ENCODE data around the gene MS4A6A.

The MS4A6A gene

GRCh38 chr11:60127311-60127811 is 55.5 kb downstream of the MS4A6A start:
- no peak for DNase-seq

- no peak for DNase-seq
Measured at GRCh38 chr11:60125956-60126585, 56.8 kb downstream of the MS4A6A start.

DNA sequence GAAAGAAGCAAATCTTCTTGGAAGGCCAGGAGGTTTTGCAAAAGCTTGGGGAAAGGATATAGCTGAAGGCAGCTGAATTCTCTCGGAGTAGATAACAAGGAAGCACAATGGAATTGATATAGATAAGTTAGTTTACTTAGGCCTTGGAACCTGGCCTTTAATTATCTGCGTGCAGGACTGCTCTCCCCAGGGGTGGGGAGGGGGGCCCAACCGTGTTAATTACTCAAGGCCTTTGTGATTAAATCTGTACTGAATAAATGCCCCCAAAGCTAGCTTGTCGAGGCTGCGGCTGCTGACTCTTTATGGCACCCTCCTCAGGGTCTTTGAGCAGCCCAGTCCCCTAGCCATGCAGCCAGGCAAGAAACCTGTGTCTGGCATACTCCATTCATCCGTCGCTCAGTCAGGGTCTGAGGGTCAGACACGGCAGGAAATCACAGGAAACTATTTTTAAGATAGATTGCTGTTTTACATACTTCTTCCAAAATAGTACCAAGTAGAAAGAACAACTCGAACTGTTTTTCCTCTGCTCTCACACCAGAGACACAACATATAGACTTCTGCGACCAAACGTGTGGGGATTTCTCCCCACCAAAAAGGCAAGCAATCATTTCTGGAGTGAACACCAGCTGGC is 58.0 kb downstream of the MS4A6A start:
- no peak for DNase-seq

Measured in activated CD4-positive, alpha-beta T cell treated with anti-CD3 and anti-CD28 coated beads, Interleukin-2, amount 50 U/mL, for 1 hour (primary cell).